ENCODE results near the gene CARHSP1.
"Not testable (repeated sequence)": the region's sequence is repeated elsewhere in the genome, so short reads cannot be mapped to it uniquely, and the experiment has no call there.

Gene CARHSP1

DNA sequence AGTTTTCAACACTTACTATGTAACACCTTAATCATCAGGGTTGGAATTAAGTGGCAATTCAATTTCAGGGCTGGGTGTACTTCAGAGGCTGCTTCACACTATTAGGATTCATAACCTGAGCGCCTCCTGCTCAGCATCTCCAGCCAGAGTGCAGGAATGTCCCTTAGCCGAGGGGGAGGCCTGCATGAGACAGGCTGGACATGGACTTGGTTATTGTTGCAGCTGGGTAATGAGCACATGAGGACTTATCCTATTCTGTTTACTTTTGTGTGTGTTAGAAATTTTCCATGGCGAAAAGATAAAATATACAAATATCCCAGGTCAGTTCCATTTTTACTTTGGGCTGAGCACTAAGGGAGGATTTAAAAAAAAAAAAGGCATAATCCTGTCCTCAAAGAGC is 60.8 kb downstream of the CARHSP1 start:
- ATAC-seq (replicated peaks) = no peak
- H3K36me3 Mint-ChIP-seq (ENCODE audit: insufficient read depth) = peaks cover 90% of the 10 kb centered on the region
- DNase-seq = no peak
- no peaks in the 10 kb centered on the region for H3K9me3 Mint-ChIP-seq
- no peaks in the 10 kb centered on the region for H3K27me3 Mint-ChIP-seq
- H3K4me1 Mint-ChIP-seq (ENCODE audit: low read depth in 2 of 2) = peaks cover 1 to 4% of the 10 kb centered on the region in 2 donors
- H3K27ac Mint-ChIP-seq = no peak overlapping the region
- H3K4me3 Mint-ChIP-seq = no peak overlapping the region

DNA sequence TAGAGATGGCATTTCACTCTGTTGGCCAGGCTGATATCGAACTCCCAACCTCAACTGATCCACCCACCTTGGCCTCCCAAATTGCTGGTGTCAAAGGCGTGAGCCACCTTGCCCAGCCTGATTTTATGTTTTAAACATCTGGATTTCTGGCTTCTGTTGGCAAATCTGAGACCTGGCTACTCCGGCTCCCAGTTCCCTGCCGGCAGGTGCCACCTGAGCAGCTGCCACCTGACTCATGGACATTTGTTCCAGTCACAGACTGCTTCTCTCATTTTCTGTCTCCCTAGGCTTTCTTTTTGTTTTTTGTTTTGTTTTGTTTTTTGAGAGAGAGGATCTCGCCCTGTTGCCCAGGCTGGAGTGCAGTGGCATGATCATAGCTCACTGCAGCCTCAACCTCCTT is 61.6 kb downstream of the CARHSP1 start:
- Mint-ChIP-seq H3K36me3 (ENCODE audit: insufficient read depth) (peaks cover 96% of the 10 kb centered on the region), H3K27ac (peak overlapping the region in 1 of 2 donors; percentile 66), H3K4me1 (ENCODE audit: low read depth in 2 of 2) (peaks cover 1 to 4% of the 10 kb centered on the region in 2 donors), H3K9me3 (no peaks in the 10 kb centered on the region), H3K27me3 (no peaks in the 10 kb centered on the region), H3K4me3 (no peak overlapping the region)
- no peak for DNase-seq
- no peak for ATAC-seq (replicated peaks)

DNA sequence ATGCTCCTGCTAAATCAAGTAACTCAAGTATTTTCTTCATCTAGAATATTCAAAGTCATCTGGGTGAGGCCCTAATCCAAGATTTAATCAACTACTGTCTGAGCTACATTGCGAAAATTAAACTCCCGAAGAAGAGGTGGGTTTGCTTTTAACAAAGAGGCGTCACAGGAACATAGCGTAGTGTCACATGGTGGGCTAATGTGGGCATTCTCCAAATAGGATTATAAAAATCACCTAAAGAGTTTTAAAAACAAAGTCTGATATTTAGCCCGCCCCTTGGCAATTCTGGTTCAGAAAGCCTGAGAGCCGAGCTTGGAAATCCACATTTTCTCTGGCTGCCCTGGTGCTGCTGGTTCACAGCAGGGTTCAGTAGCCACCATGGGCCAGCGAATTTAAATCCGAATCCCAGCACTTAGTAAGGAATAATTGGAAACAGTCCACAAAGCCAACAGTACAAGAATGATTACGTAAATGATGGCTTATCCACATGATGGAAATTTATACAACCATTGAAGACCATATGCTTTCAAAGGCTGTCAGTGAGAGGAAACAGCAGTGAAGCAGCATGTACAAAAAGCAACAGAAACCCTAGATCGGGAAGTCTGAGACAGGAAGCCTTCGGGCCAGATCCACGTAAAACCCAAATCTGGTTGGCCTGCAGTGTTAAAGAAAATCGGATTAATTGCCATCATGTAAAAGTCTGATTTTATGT is 62.4 kb downstream of the CARHSP1 start:
- DNase-seq (no peak), ATAC-seq (replicated peaks) (no peak)
- Mint-ChIP-seq H3K27me3 (no peaks in the 10 kb centered on the region), H3K9me3 (no peaks in the 10 kb centered on the region), H3K4me3 (no peak overlapping the region), H3K4me1 (ENCODE audit: low read depth in 2 of 2) (peaks cover 1 to 4% of the 10 kb centered on the region in 2 donors), H3K27ac (no peak overlapping the region), H3K36me3 (ENCODE audit: insufficient read depth) (peaks cover 93% of the 10 kb centered on the region)

DNA sequence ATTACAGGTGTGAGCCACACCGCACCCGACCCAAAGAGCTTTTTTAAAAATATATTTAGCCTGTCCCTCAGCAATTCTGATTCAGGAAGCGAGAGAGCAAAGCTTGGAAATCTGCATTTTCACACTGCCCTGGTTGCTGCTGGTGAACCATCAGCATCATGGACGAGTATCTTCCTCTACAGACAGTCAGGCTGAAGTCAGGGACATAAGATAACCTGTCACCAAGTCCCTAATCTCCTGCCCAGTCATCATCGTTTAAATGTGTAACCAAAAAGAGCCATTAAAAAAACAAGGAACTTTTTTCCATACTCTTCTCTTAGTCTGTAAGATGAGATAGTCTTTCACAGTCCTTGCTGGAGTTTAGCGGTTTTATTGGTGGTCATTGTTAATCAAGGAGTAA is 64.5 kb downstream of the CARHSP1 start:
- DNase-seq (no peak), ATAC-seq (replicated peaks) (no peak)
- Mint-ChIP-seq H3K36me3 (ENCODE audit: insufficient read depth) (peaks cover 75% of the 10 kb centered on the region), H3K27ac (peak overlapping the region in 1 of 2 donors; percentile 28), H3K9me3 (no peaks in the 10 kb centered on the region), H3K4me1 (ENCODE audit: low read depth in 2 of 2) (peaks cover 3 to 6% of the 10 kb centered on the region in 2 donors), H3K4me3 (no peak overlapping the region), H3K27me3 (no peaks in the 10 kb centered on the region)

- H3K4me3 Mint-ChIP-seq; DNase-seq; H3K9me3 Mint-ChIP-seq; ATAC-seq (replicated peaks); H3K27ac Mint-ChIP-seq; H3K27me3 Mint-ChIP-seq: not testable (repeated sequence)
- peaks cover 7 to 12% of the 10 kb centered on the region in 2 donors for H3K4me1 Mint-ChIP-seq (ENCODE audit: low read depth in 2 of 2)
- peaks cover 69% of the 10 kb centered on the region for H3K36me3 Mint-ChIP-seq (ENCODE audit: insufficient read depth)
Measured at GRCh38 chr16:8803733-8804132, 65.1 kb downstream of the CARHSP1 start.

All from effector memory CD8-positive, alpha-beta T cell (primary cell).